Activated CD8-positive, alpha-beta memory T cell treated with anti-CD3 and anti-CD28 coated beads for 48 hours (primary cell): Measurements from ENCODE around the gene AADACL3.
"Not testable (repeated sequence)": the region's sequence is repeated elsewhere in the genome, so short reads cannot be mapped to it uniquely, and the experiment has no call there.

Experiments
- DNase-seq, 3 experiments: peaks; one replicate each; pipeline ENCODE4 v3.0.0-alpha.2; 2020; ENCODE audit warnings: low read depth in 2 of 3, low spot score in 2 of 3

The AADACL3 gene, protein sequence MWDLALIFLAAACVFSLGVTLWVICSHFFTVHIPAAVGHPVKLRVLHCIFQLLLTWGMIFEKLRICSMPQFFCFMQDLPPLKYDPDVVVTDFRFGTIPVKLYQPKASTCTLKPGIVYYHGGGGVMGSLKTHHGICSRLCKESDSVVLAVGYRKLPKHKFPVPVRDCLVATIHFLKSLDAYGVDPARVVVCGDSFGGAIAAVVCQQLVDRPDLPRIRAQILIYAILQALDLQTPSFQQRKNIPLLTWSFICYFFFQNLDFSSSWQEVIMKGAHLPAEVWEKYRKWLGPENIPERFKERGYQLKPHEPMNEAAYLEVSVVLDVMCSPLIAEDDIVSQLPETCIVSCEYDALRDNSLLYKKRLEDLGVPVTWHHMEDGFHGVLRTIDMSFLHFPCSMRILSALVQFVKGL

DNA sequence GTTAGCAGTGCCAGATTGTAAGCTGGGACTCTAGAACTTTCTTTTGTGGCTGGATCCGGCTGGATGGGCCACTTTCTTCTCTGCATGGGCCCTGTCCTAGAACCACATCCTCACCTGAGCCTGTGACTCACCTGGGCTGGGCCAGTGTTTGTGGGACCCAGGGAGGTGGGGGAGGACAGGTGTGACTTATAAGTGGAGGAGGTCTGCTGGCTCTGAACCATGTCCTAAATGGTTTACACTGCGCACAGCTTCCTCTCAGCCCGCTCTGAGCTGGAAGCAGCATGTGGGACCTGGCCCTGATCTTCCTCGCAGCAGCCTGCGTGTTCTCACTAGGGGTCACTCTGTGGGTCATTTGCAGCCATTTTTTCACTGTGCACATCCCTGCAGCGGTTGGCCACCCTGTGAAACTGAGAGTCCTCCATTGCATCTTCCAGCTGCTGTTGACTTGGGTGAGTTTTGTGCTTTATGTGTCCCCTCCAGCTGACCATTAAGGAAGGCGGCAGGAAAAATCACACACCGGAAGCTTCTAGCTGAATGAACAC, at the start of gene AADACL3:
Gene AADACL3 (plus strand): TSS at position 215 of the 542 bp plus-strand sequence. CDS start 67 bp downstream, at position 282.
- no peak for DNase-seq

DNA sequence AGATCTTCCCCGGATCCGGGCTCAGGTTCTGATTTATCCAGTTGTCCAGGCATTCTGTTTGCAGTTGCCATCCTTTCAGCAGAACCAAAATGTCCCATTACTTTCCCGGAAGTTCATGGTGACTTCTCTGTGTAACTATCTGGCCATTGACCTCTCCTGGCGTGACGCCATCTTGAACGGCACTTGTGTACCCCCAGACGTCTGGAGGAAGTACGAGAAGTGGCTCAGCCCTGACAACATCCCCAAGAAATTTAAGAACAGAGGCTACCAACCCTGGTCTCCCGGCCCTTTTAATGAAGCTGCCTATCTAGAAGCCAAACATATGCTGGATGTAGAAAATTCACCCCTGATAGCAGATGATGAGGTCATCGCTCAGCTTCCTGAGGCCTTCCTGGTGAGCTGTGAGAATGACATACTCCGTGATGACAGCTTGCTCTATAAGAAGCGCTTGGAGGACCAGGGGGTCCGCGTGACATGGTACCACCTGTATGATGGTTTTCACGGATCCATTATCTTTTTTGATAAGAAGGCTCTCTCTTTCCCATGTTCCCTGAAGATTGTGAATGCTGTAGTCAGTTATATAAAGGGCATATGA, 49.7 kb upstream of the AADACL3 start:
- no peak for DNase-seq

DNA sequence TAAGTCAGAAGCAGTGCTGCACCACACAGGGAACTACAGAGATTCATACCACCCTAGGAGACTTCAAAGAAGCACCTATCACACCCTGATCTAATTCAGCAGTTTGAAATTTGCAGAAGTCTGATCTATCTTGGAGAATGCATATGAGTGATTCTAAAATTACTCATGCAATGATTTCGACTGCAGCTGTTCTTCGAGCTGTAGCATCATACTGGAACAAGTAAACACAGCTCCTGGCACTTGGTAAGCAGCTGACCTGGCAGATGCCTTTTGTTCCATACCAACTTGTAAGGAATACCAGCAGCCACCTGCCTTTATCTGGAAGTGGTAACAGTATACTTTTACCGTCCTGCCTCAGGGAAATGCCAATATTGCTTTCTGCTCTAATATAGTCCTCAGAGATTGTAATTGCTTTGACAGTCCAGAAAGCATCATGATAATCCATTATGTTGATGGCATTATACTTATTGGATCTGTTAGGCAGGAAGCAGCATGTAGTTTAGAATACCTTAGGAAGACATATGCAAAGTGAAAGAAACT, 46.3 kb upstream of the AADACL3 start:
- no peak for DNase-seq

DNA sequence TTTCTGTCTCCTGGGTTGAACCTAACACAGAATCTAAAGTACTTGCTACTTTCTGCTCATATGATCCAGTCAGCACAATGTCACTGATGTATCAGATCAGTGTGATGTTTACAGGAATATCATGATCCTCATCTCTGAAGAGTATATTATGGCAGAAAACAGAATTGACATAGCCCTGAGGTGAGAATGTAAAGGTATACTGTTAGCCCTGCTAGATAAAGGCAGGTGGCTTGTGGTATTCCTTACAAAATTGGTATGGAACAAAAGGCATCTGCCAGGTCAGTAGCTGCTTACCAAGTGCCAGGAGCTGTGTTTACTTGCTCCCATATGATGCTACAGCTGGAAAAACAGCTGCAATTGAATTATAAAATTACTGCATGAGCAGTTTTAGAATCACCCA, 41.6 kb upstream of the AADACL3 start:
- DNase-seq, result no peak

DNA sequence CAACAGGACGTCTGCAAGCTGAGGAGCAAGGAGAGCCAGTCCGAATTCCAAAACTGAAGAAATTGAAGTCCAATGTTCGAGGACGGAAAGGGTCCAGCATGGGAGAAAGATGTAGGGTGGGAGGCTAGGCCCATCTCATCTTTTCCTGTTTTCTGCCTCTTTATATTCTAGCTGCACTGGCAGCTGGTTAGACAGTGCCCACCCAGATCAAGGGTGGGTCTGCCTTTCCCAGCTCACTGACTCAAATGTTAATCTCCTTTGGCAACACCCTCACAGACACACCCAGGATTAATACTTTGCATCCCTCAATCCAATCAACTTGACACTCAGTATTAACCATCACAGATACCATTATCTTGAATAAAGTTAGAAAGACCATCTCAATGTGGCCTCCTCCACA, 39.8 kb upstream of the AADACL3 start:
- DNase-seq, result not testable (repeated sequence)

DNA sequence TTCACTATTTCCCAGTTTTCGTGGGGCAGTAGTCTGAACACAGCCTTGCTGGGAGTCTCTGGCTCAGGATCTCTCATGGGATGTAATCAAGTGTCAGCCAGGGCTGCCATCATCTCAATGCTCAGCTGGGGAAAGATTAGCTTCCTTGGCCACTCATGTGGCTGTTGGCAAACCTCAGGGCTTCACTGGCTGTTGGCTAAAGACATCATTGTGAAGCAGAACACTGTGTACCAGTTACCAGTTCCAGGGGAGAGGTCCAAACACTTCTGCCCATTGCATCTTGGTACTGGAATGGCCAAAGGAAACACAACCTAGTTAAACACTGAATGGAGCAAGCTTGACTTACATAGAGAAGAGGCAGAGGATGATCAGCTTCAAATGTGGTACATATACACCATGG, 38.3 kb upstream of the AADACL3 start:
- DNase-seq, result no peak

DNA sequence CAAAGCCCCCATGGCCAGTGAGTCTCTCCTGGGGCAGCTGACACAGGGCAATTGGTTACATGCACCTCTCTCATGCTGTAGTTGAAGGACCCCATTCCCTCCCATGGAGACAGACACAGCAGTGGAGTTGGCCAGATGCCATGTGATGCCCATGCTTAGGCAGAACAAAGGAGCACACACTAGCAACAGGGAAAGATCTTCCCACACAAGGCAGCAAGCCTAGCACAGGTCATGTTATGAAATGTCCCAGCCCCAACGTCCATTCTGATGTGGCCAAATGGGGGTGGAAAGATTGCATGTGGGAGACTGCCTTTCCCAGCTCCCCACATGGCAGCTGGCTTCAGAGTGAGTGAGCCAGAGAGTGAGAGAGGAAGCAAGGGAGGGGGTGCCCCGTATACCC, 37.6 kb upstream of the AADACL3 start:
- no peak for DNase-seq

DNA sequence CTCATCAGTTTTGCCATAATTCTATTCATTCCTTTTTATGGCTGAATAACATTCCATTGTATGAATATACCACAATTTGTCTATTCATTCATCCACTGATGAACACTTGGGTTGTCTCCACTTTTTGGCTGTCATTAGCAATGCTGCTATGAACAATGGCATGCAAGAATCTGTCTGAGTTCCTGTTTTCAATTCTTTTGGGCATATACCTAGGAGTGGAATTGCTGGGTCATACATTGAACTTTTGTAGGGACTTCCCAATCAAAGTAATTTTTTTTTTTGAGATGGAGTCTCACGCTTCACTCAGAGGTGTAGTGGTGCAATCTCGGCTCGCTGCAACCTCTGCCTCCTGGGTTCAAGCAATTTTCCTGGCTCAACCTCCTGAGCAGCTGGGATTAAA, 37.1 kb upstream of the AADACL3 start:
- no peak for DNase-seq

DNA sequence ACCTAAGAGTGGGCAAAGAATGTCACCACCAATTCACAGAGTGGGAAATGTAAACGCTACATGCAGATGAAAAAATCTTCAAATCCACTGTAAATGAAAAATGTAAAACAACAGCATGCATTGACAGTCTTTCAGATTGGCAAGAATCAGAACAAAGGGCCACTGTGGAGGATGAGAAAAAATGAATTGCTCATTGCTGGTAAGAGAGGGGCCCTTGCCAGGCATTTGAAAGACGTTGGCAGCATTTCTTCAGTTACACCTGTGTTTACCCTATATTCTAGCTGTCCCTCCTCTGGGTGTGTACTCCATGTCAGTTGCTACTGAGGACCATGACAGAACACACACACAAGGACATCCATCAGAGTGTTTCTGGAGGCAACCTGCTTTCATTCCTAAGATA, 25.8 kb upstream of the AADACL3 start:
- DNase-seq, result no peak

DNA sequence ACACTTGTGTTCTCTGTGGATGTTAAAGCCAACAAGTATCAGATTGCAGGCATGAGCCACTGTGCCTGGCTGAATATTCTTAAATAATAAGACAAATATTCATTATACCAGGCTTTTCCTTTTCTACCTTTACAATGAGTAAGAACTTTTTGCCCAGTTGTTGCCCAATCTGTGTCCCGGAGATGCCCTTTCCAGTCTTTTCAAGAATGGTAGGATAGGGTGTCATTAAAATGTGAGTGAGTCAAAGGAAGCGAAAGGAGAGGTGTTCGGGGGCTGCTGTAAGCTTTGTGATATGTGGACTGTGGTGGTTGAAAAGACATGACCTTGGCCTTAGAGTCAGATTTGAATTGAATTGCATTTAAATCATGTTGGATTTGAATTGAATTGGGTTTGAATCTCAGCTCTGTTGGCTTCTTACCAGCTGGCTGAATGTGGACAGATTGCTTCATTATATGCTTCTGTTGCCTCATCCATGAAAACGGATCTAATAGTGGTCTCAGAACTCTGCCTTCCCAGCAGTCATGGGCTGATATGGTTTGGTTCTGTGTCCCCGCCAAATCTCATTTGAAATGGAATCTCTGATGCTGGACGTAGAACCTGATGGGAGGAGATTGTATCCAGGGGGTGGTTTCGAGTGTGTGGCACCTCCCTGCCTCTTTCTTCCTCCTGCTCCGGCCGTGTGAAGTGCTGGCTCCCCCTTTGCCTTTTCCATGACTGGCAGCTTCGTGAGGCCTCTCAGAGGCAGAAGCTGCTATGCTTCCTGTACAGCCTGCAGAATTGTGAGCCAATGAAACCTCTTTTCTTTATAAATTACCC, 22.7 kb upstream of the AADACL3 start:
- DNase-seq, result no peak

DNA sequence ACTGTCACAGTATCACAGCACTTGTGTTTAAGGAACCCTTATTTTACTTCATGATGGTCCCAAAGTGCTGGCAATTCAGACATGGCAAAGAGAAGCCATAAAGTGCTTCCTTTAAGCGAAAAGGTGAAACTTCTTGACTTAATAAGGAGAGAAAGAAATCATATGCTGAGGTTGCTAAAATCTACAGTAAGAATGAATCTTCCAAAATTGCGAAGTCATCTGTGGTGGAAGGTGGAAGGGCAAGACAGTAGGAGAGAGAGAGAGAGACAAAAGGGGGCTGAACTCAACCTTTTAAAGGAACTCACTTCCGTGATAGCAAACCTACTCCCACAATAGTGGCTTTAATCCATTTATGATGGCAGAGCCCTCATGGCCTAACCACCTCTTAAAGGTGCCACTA, 19.3 kb upstream of the AADACL3 start:
- no peak for DNase-seq

DNA sequence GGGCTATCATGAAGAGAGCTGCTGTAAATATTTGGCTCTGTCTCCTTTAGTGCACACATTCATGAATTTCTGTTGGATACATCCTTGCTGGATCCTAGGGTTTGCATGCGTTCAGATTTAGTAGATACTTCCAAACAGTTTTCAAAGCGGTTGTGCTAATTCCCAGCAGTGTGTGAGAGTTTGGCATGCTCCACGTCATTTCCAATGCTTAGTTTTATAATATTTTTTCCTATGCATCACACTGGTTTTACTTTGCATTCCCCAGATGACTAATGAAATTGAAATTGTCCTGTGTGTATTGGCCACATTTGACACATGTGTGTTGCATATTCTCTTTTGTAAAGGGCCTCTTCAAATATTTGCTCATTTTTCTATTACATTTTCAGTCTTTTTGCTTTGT, 18.5 kb upstream of the AADACL3 start:
- DNase-seq, result no peak

DNA sequence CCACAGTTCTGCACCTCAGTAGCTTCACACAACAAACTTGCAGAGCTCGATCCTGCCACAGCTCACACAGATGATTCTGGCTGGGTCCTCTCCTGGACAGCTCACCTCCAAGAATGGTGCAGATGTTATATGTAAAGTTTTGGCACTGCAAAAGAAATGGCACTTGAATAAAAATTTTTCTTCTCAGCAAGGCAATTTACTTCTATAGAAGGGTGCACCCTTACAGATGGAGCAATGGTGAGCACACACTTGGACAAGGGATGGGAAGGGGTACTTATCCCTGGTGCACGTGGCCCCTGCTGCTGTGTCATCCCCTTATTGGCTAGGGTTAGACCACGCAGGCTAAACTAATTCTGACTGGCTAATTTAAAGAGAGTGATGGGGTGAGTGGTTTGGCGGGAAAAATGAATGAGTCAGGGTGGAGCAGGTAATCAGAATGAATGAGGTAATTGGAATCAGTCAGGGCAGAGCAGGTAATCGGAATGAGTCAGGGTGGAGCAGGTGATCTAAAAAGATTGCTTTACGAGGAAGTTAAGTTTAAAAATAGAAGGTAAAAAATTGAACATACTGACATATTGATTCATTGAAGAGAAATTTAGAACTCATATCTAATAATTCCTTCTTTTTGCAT, 12.0 kb upstream of the AADACL3 start:
- no peak for DNase-seq

DNA sequence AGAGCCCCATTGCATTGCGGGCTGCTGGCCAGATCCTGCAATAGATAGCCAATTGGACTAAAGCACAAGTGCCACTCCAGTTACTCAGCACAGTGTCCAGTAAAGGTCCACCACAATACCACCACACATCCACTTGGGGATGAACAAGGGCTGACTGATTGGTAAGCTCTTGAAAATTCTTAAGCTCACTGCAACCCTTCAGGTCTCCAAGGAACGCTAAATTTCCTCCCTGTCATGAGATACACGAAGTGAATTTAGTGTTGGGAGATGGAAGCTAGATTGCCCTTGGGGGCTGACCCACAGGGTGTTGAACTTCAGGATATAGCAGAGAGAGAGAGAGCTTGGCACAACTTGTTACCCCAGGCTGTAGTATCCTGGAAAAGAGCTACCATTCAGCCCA, 9.8 kb upstream of the AADACL3 start:
- DNase-seq, result no peak

DNA sequence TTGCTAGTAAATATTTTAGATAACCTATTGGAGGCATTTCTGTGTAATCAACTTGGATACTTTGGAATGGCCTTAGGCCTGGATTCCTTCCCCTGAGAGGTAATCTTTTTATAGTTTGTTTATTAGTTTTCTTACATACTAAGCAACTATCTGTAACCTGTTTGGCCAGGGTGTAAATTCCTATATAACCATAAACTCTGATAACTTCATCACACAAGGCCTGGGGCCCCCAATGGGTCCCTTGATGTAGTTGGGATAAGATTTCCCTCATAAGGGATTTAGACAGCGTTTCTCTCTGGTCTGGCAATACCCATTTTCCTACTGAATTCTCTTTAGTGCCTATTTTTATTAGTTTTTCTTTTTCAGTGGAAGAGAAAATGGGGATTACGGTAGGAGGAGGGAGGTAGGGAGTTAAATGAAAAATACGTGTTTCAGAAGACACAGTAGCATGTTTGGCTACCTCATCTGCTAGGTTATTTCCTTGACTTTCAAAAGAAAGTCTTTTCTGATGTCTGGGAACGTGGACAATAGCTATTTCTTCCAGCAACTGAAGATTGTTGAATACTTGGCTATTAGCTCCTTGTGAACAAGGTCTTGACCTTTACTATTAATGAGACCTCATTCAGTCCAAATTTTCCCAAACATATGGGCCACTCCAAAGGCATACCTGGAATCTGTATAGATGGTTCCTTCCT, 7.4 kb upstream of the AADACL3 start:
- DNase-seq, result no peak

DNA sequence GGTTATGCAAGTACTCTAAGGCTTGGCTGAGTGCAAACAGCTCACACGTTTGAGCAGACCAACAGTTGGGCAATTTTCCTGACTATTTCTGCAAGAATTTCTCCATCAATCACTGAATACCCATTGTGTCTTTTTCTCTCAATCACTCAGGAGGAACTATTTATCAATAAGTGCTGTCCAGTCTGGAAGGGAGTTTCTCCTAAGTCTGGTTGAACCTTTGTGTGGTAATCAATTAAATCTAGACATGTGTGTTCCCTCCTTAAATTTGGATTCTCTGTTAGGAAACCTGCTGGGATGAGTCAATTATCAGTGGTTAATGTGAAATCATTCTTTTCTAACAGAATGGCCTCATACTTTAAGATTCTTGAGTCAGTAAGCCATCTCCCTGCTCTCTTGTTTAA, 6.8 kb upstream of the AADACL3 start:
- no peak for DNase-seq

DNA sequence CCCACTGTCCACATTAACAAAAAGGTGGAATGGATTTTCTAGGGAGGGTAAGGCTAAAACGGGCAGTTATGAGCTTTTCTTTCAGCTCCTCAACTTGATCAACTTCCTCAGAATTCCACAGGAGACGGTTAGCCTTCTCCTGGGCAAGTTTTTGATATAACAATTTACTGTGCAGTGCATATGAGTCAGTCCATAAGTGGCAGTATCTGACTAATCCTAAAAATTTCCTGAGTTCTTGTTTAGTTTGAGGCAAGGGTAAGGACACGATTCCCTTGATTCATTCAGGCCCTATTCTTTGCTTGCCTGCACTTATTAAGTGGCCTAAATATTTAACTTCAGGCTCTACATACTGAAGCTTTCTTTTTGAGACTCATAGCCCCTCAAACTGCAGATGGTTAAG, 6.2 kb upstream of the AADACL3 start:
- no peak for DNase-seq

DNA sequence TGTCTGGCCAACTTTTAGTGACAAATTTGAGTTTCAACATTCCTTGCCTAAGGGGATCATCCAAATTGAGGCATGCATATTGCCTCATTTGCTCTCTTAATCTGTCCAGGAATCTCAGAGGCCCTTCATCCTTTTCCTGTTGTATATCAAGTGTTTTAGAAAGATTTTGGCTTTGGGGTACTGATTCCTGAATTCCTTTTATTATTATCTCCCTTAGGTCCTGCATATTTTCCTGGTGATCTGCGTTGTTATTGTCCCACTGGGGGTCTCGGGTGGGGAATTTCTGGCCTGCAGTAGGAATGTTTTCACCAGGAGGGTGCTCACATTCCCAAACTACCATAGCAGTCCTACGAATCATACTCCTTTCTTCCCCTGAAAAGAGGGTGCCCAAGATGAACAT, 4.4 kb upstream of the AADACL3 start:
- no peak for DNase-seq

DNA sequence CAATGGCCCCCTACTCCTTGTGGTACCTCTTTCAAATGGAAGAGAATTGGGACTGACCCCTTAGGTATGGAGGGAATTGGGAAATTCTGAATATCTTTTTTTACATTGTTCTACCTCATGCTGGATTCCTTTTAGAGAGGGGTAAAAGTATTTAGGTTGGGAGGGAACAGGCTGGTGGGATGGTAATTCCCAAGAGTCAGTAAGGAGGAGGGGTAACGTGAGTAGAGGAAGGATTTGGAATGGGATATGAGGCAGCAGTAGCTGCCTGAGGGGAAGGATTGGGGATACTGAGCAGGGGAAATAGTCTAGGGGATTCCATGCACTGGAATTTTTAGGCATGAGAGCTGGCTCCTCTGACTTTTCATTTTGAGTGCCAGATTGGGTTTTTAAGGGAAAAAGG, 3.8 kb upstream of the AADACL3 start:
- DNase-seq, result no peak

DNA sequence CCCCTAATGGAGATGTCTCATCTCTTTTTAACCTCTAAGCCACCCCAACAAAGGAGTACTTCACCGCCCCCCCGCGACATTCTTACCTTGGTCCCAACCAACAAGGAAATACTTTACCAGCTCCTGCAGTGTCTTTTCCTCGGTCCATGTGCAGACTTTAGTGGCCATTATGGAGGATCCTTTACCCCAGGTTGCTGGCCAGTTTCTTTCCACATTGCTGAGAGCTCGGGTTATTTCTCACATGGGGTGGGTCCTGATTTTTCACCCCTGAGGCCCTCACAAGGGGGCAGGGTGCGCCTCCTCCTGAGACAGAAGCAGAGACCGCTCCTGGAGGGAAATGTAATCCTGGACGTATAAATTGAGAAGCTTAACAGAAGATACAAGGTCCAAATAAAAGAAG, 3.0 kb upstream of the AADACL3 start:
- no peak for DNase-seq
